NOMO-1 treated with DMSO at 0.1 percent for 48 hours (cell line): ENCODE data around the gene SLC45A3.

Experiments used
- DNase-seq: peaks from one replicate; lab custom pipeline; 2025; ENCODE audit not compliant: unreplicated experiment; lab: John Stamatoyannopoulos, UW

SLC45A3 gene

GRCh38 chr1:205701420-205701819 is 21.1 kb upstream of the SLC45A3 start:
- DNase-seq: no peak

DNA sequence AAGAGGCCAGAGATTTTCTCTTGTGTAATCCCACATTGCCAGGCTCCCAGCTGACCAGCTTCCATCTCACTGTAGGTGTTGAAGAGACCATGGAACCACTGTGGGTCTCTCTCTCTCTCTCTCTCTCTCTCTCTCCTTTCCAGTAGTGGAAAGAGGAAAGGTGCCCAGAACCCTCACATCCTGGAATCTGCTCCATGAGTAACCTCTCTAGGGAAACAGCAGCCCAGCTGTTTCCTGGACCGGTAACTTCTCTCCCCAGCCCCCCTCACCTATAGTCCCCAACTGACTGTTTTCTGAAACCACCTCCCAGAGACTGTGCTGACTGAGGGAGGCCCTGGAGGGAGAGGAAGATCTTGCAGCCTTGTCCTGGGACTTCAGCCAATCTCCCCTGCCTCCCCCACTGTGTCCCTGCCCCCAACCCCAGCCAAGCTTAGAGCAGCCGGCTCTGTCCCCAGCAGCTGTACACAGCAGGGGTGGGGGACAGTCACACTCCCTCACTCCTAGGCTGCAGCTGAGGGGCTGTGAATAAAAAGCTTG is 20.6 kb upstream of the SLC45A3 start:
- no peak for DNase-seq

GRCh38 chr1:205699416-205699815 is 19.1 kb upstream of the SLC45A3 start:
- no peak for DNase-seq

GRCh38 chr1:205698921-205699320 is 18.6 kb upstream of the SLC45A3 start:
- DNase-seq: no peak

- no peak for DNase-seq
Observed at GRCh38 chr1:205693421-205693991, 13.2 kb upstream of the SLC45A3 start.

- DNase-seq: no peak
Observed at GRCh38 chr1:205692423-205692822, 12.1 kb upstream of the SLC45A3 start.

DNA sequence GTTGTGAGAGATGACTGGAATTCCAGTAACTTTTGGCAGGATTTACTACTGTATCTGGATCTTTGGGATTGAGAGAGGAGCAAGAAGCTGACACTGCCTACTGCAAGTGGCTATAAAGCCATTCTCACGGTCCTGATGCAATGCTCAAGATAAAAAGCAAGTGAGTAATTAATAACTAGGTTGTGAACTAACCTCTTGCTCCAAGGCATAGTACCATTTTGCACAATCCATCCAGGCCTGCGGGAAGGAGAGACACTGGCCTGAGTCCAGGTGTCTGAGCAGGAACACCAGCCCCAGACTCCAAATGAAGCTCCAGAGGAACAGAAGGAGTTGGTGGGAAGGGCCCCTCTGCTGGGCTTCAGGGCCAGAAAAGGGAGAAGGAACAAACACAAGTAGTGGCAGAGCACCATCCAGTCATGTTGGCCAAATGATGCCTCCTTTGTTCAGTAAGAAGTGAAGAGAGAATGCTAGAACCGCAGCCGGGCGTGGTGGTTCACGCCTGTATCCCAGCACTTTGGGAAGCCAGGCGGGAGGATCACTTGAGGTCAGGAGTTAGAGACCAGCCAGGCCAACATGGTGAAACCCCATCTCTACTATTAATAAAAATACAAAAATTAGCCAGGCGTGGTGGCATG is 9.9 kb upstream of the SLC45A3 start:
- DNase-seq: no peak

DNA sequence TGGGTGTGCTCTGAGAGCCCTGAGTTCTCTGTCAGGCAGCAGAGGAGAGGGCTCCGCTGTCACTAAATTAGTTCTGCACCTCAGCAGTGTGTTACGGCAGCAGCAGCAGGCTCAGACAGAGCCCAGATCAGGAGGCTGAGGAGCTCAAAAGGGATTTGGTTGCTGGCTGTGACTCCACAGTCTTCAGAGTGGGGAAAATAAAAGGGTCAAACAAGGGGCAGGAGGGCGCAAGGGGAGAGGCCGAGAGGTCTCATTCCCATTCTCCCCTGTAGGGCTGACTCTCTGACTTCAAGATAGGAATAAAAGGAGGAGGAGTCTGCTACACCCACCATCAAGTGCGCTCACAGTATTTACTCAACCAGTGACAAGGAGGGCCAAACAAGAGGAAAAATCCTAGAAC is 9.2 kb upstream of the SLC45A3 start:
- DNase-seq: no peak

- DNase-seq: no peak
Observed at GRCh38 chr1:205688171-205689080, 8.1 kb upstream of the SLC45A3 start.

DNA sequence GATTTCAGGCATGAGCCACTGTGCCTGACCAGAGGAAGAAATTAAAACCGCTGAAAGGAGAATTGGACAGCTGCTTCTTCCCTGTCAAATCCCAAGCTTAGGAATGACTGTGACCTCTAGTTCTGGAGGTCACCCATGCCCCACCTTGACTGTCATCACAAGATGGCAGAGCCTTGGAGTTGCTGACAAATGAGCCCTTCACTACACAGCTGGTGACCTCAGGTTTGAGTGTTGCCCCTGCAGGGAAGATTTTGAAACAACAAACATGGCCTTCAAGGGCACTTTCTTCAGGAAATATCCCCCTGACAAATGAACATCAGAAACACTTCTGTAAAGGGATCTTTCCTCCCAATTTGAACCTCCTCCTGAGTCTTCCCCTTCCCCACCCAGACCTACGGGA is 6.9 kb upstream of the SLC45A3 start:
- no peak for DNase-seq

DNA sequence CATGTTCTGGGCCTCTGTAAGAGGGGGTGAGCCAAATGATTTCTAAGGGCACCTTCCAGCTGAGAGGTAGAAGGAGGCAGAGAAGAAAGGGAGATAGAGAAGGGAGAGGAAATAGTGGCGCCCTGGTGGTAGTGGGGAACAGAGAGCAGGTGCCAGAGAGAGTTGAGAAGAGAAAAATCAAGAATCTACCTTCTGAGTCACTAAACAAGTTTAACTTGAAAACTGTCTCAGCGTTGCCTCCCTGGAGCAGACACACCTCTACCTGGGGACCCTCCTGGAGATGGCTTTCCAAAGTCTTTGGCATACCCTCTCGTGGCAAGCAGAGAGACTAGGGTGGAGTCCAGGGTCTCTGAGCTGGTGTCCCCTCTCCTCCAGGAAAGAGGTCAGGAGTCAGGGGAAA is 1.1 kb upstream of the SLC45A3 start:
- no peak for DNase-seq

DNA sequence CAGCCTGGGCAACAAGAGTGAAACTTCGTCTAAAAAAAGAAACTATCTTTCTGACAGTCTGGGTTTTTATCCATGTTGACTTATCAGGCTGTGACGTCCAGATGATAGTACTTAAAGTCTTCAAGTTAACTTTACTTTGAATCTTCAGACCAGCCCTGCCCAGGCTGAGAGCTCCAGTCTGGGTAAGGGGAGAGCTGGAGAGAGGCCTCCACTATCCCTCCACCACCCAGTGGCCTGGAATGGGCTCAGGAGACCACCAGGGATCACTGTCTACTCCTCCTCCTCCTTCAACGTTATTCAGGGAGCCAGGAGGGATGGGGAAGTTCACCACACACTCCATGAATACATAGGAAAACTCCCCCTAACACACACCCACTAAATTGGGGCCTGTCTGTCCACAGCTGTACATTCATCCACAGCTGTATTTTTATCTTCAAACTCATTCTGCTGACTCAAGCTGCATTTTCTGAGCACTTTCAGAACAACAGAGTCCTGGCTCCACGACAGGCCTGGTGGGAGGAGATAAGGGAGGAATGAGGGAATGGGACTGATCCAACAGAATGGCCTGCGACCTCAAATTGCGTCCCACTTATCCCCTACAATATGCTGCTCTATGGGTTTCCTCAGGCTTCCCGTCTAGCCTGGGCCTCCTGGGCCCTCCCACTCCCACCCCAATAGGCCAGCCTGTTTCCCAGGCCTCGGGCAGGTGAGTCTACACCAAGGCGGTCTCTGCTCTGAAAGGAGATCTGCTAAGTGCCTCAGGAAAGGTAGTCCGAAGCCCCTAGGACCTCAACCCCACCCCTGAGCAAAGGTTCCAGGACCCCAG is 1.8 kb downstream of the SLC45A3 start:
- no peak for DNase-seq

GRCh38 chr1:205677167-205677566 is 3.1 kb downstream of the SLC45A3 start:
- DNase-seq: no peak

GRCh38 chr1:205676597-205676996 is 3.7 kb downstream of the SLC45A3 start:
- no peak for DNase-seq

DNA sequence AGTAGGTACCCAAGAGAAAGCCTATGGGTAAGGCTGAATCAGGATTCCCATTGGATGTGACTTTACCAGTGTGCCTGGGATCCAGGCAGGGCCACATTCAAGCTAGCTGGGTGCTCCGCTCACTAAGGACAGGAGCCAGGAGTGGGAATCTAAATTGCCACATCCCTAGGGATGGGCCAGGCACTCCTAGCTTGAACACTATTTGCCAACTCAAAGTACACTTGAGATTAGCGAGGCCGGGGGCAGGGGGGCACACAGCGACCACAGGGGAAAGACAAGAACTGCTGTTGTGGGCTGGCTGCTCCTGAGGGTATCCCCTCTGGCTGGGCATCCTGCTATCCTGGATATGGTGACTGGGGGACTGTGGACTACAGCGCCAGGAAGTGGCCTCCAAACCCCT is 4.3 kb downstream of the SLC45A3 start:
- no peak for DNase-seq

DNA sequence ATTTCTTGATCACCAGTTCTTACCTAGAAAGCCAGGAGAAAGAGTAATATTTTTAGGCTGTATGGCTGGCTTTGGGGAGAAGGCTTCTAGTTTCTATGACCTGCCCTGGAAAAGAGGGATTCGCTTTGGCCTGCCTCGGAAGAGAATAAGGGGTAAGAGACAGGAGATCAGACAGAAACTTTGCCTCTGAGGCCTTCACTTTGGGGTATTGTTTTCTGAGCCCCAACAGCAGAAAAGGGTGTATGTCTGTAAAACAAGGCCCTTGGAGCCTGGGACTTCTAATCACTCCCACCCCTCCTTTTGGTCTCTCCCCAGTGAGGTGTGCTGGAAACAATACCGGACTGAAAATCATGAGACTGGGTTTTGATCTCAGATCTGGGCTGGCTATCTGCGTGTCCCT is 5.1 kb downstream of the SLC45A3 start:
- DNase-seq: no peak

GRCh38 chr1:205672970-205673369 is 7.3 kb downstream of the SLC45A3 start:
- DNase-seq: no peak

GRCh38 chr1:205672395-205672889 is 7.9 kb downstream of the SLC45A3 start:
- no peak for DNase-seq

- no peak for DNase-seq
Observed at GRCh38 chr1:205670611-205671430, 9.5 kb downstream of the SLC45A3 start.

- DNase-seq: no peak
Observed at GRCh38 chr1:205670150-205670446, 10.2 kb downstream of the SLC45A3 start.
